OCI-LY3 (cell line): ENCODE data around the gene ZFAND3.

Experiments
- H2AFZ ChIP-seq: fragments of 200-600, 300-600 bp; shearing (Covaris generic); 2 replicates; pipeline ENCODE4 v1.6.0; 2014; ENCODE audit warnings: antibody characterized with exemption, low read depth, low read length
- H3K27ac ChIP-seq: fragments of 200-600, 300-600 bp; sonication (generic); 2 replicates; pipeline ENCODE4 v1.5.1; 2014; ENCODE audit warnings: mild to moderate bottlenecking, low read length, moderate library complexity, mixed read lengths
- H3K27me3 ChIP-seq: fragments of 200-600, 300-600 bp; sonication (generic); 2 replicates; pipeline ENCODE4 v1.6.1; 2014; ENCODE audit warnings: low read depth, low read length, mixed read lengths
- H3K36me3 ChIP-seq: fragments of 200-600, 300-600 bp; sonication (generic); replicated peaks from 2 replicates; pipeline ENCODE3; 2014; ENCODE audit warnings: low read depth, low read length, mixed read lengths
- H3K4me1 ChIP-seq: fragments of 300-600, 200-600 bp; sonication (generic); 2 replicates; pipeline ENCODE4 v1.6.1; 2014; ENCODE audit warnings: low read length, mixed read lengths
- H3K4me2 ChIP-seq: fragments of 200-600, 300-600 bp; sonication (generic); 2 replicates; pipeline ENCODE4 v1.6.1; 2014; ENCODE audit warnings: low read length, mixed read lengths
- H3K4me3 ChIP-seq: fragments of 300-600, 200-600 bp; sonication (generic); 2 replicates; pipeline ENCODE4 v1.5.1; 2014; ENCODE audit warnings: antibody characterized with exemption, mild to moderate bottlenecking, low read length, moderate library complexity
- H3K79me2 ChIP-seq: fragments of 300-600, 200-600 bp; shearing (Covaris generic); 2 replicates; pipeline ENCODE4 v1.6.1; 2014; ENCODE audit warnings: mild to moderate bottlenecking, low read length, mixed read lengths
- H3K9ac ChIP-seq: fragments of 300-600, 200-600 bp; shearing (Covaris generic); 2 replicates; pipeline ENCODE4 v1.6.0; 2014; ENCODE audit warnings: mild to moderate bottlenecking, low read length, moderate library complexity
- H3K9me3 ChIP-seq: fragments of 200-600, 300-600 bp; shearing (Covaris generic); 2 replicates; pipeline ENCODE4 v1.6.1; 2014; ENCODE audit warnings: low read length, mixed read lengths; ENCODE audit not compliant: insufficient read depth
- H4K20me1 ChIP-seq: fragments of 200-600, 300-600 bp; sonication (generic); 2 replicates; pipeline ENCODE4 v1.6.1; 2016; ENCODE audit warnings: low read length, mixed read lengths; ENCODE audit not compliant: insufficient read depth
- EZH2phosphoT487 ChIP-seq: fragments of 200-600 bp; shearing (Covaris generic); IDR thresholded peaks from 2 replicates; pipeline ENCODE4 v1.6.1; 2018; ENCODE audit warnings: antibody characterized with exemption, mixed run types, low read depth
- TF ChIP-seq, protein P1 (sequence below): fragments of 200-600, 300-600 bp; sonication (generic); IDR thresholded peaks from 2 replicates; pipeline ENCODE4 v1.5.1; 2014; ENCODE audit warnings: antibody characterized with exemption, low read length, low read depth

The ZFAND3 gene

DNA sequence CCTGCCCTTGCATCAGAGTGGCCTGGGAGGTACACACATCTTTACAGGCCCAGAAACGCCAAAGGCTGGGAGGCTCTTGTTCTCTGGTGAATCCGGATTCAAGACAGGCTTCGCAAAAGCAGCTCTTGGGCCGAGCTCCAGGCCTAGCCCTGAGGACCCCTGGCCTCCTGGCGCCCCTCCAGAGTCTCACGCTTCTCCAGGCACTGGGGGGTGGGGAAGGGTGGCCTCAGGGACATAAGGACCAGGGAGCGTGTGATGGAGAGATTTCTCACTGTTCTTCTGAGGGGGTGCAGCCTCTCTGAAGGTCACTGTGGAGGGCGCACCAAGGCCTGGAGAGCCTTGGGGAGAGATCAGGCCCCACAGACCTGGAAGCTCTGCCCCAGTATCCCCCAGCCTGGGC, 349.2 kb downstream of the ZFAND3 start:
- no peak overlapping the region for H3K4me2 ChIP-seq
- no peaks in the 10 kb centered on the region for H3K4me1 ChIP-seq
- no peaks in the 10 kb centered on the region for H4K20me1 ChIP-seq
- H3K4me3 ChIP-seq, result no peak overlapping the region
- no peaks in the 10 kb centered on the region for H3K36me3 ChIP-seq
- H3K79me2 ChIP-seq, result no peaks in the 10 kb centered on the region
- no peak overlapping the region for H3K9ac ChIP-seq
- H3K27ac ChIP-seq, result no peak overlapping the region
- H3K27me3 ChIP-seq, result no peaks in the 10 kb centered on the region
- TF ChIP-seq, protein P1, sequence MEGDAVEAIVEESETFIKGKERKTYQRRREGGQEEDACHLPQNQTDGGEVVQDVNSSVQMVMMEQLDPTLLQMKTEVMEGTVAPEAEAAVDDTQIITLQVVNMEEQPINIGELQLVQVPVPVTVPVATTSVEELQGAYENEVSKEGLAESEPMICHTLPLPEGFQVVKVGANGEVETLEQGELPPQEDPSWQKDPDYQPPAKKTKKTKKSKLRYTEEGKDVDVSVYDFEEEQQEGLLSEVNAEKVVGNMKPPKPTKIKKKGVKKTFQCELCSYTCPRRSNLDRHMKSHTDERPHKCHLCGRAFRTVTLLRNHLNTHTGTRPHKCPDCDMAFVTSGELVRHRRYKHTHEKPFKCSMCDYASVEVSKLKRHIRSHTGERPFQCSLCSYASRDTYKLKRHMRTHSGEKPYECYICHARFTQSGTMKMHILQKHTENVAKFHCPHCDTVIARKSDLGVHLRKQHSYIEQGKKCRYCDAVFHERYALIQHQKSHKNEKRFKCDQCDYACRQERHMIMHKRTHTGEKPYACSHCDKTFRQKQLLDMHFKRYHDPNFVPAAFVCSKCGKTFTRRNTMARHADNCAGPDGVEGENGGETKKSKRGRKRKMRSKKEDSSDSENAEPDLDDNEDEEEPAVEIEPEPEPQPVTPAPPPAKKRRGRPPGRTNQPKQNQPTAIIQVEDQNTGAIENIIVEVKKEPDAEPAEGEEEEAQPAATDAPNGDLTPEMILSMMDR, result no peak
- TF ChIP-seq EZH2phosphoT487, result no peak
- H2AFZ ChIP-seq, result no peak overlapping the region
- H3K9me3 ChIP-seq, result no peaks in the 10 kb centered on the region

DNA sequence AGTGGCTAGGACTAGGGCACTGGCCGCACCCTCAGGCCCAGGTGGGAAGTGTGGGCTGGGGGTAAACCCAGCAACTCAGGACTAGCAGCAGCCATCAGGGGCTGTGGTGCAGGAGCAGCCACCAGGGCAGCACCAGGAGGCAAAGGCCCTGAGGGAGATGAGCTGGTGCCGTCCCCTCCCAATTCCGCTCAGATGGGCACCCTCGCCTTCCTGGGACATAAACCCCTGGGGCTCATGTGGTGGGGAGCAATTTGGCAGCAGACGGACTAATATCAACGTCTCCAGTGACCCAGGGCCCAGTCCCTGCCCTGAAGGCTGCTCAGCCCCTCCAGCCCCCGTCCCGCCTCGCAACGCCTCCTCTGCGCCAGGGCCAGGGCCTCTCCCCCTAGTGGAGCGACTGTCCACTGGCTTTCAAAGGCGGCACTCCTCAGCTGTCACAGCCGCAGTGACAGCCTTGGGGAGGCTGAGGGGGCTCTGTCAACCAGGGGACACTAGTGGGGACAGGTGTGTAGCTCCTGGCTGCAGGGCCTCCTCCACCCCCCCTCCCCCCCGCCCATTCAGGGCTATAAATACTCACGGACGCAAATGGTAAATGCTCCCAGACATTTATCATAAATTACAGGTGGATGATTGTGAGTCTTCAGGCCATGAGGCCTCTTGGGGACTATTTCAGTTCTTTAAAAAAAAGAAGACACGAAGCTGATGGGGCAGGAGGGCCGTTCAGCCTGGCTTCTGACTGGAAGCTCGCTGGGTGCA, 349.9 kb downstream of the ZFAND3 start:
- Histone ChIP-seq H3K79me2 (no peaks in the 10 kb centered on the region), H3K4me1 (no peaks in the 10 kb centered on the region), H3K4me2 (no peak overlapping the region), H3K9ac (no peak overlapping the region), H3K4me3 (no peak overlapping the region), H3K27me3 (no peaks in the 10 kb centered on the region), H3K36me3 (no peaks in the 10 kb centered on the region), H3K27ac (no peak overlapping the region), H4K20me1 (no peaks in the 10 kb centered on the region), H2AFZ (no peak overlapping the region), H3K9me3 (no peaks in the 10 kb centered on the region)
- TF ChIP-seq, protein P1, result no peak
- TF ChIP-seq EZH2phosphoT487, result no peak

DNA sequence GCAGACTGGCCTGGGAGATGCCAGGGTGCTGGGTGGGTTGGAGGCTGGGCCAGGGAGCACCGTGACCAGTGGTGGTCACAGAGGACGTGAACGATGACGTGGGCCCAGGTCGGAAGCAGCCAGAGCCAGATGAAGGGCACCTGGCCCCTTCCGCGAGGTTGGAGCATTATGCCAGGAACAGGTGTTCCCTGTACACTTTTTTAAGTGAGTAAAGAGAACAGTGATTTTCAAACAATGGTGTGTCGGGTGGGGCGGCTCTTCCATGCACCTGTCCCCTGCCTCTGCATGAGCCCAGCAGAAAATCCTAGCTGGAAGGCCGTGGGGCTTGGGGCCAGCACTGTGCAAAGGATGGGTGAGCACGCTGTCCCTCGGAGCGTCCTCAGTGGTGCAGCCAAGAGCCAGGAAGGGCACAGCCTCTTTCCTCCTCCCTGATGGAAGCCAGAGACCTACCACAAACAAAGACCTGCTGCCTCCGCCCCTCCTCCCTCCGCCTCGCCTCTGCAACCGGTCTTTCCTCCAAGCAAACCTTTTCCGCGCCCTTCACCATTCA, 350.5 kb downstream of the ZFAND3 start:
- Histone ChIP-seq H3K4me3 (no peak overlapping the region), H4K20me1 (no peaks in the 10 kb centered on the region), H2AFZ (no peak overlapping the region), H3K79me2 (no peaks in the 10 kb centered on the region), H3K4me1 (no peaks in the 10 kb centered on the region), H3K27me3 (no peaks in the 10 kb centered on the region), H3K27ac (no peak overlapping the region), H3K4me2 (no peak overlapping the region), H3K36me3 (no peaks in the 10 kb centered on the region), H3K9ac (no peak overlapping the region), H3K9me3 (no peaks in the 10 kb centered on the region)
- TF ChIP-seq EZH2phosphoT487, result no peak
- TF ChIP-seq, protein P1, result no peak

DNA sequence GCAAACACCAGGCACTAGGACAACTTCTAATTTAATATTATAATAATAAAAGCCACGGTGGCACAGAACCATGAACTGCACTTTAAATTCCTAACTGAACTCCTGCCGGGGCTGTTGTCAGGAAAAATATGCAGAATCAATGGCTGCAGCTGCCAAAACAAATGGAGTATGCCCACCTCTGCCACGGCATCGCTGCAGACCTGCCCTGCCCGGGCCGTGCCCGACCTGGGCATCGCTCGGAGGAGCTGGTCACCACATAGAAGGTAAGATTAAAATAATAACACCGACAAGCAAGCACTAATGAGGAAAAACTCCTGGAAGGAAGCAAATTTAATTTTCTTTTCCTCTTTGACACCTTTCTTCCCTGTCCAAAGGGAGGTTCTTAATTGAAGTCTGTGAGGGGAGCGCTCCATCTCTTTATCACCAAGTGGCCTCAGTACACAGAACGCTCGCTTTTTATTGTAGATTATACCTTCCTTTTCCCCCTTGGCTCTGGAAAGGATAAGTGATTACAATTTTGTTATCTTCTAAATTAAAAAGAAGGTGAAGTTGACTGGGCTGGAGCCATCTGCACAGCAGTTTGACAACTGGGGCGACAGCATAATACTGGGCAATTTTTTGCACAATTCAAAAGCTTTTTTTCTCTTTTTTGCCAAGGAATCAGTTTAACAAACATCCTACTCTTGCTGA, 351.3 kb downstream of the ZFAND3 start:
- no peaks in the 10 kb centered on the region for H3K27me3 ChIP-seq
- no peaks in the 10 kb centered on the region for H4K20me1 ChIP-seq
- TF ChIP-seq EZH2phosphoT487, result no peak
- TF ChIP-seq, protein P1, result no peak
- no peak overlapping the region for H3K9ac ChIP-seq
- H3K36me3 ChIP-seq, result no peaks in the 10 kb centered on the region
- H3K4me2 ChIP-seq, result no peak overlapping the region
- no peak overlapping the region for H3K4me3 ChIP-seq
- no peaks in the 10 kb centered on the region for H3K9me3 ChIP-seq
- H2AFZ ChIP-seq, result no peak overlapping the region
- H3K4me1 ChIP-seq, result no peaks in the 10 kb centered on the region
- no peak overlapping the region for H3K27ac ChIP-seq
- no peaks in the 10 kb centered on the region for H3K79me2 ChIP-seq
